Adrenal gland (tissue), 12 donors: ENCODE measurements around the gene KPNA6. TPM values are rescaled to one million over a fixed set of nuclear protein-coding genes. Genes with fewer than 3 reads are reported as not detected.

ENCODE experiments used
- DNase-seq, 7 donors: peaks; one replicate each; pipeline ENCODE4 v3.0.0-alpha.2; 2019 to 2020
- H3K27ac ChIP-seq, 5 donors: fragments of 200-600 bp; sonication (generic) in 4 of 5; 1 replicate in 3 of 5; 2 replicates in 2 of 5; pipeline versions ENCODE4 v1.5.1 to v1.8.0; 2016 to 2020; ENCODE audit warnings: mild to moderate bottlenecking in 1 of 5
- H3K27me3 ChIP-seq: fragments of 200-600 bp; 2 replicates; pipeline ENCODE4 v1.8.0; 2021
- H3K36me3 ChIP-seq, 2 donors: fragments of 200-600 bp; replicated peaks in 1 of 2; 1 replicate in 1 of 2; 2 replicates in 1 of 2; pipeline versions ENCODE4 v1.5.1 to v1.8.0; 2018 to 2022
- H3K4me1 ChIP-seq, 2 donors: fragments of 200-600 bp; replicated peaks in 1 of 2; 1 replicate in 1 of 2; 2 replicates in 1 of 2; pipeline versions ENCODE4 v1.5.1 to v1.8.0; 2018 to 2021
- H3K4me3 ChIP-seq, 4 donors: fragments of 200-600 bp; sonication (generic) in 3 of 4; one replicate each; pipeline ENCODE4 v1.5.1; 2016 to 2018
- H3K9me3 ChIP-seq, 3 donors: fragments of 200-600 bp; sonication (generic) in 1 of 3; replicated peaks in 1 of 3; 1 replicate in 2 of 3; 2 replicates in 1 of 3; pipeline versions ENCODE4 v1.5.1 to v1.8.0; 2016 to 2021
- POLR2A ChIP-seq, 2 donors: fragments of 450-650 bp; IDR thresholded peaks; one replicate each; pipeline ENCODE4 v1.6.1; 2017; ENCODE audit warnings: antibody characterized with exemption in 2 of 2, mild to moderate bottlenecking in 2 of 2, moderate library complexity in 1 of 2
- WGBS, 4 donors: extraction: QIAGEN DNeasy Blood & Tissue Kit in 2 of 4; methylation state at CpG; one replicate each; pipeline versions ENCODE4 v1.1.5 to v1.1.7; 2013 to 2017; 5-methylcytosine and 5-hydroxymethylcytosine counted together
- intact Hi-C, 2 donors: fragments of 100-400 bp; cut with DNase I; formaldehyde crosslinking; loops; one replicate each; pipeline versions ENCODE4 v1.14.1 to v1.15.0; 2022 to 2023
- polyA plus RNA-seq, 3 donors: library from polyadenylated mRNA; stranded (reverse); fragments of 200-250 nt in 2 of 3; fragments of 350-450 nt in 1 of 3; fragmentation: Illumina TruSeq in 1 of 3; extraction: RNeasy Lipid Tissue Mini Kit (QIAGEN cat#74804) in 1 of 3; gene quantifications; one replicate each; pipeline ENCODE4 v1.2.3, GENCODE V29; 2013 to 2014
- total RNA-seq, 9 donors: library from RNA; depleted of rRNA in 4 of 9; stranded (reverse); fragments of >200 nt in 4 of 9; fragments of 120-200 nt in 1 of 9; fragmentation: NEBNext Ultra II Directional in 1 of 9; extraction: Animal tissue kit (Norgen Biotek cat#: 25700) in 1 of 9; gene quantifications; one replicate each; pipeline versions ENCODE4 v1.1.0 to v1.2.4, GENCODE V29; 2013 to 2023
- TF ChIP-seq, protein P1 (sequence below), 6 experiments: fragments of 450-650 bp in 4 of 6; fragments of 200-600 bp in 2 of 6; sonication (generic) in 1 of 6; IDR thresholded peaks; 1 replicate in 5 of 6; 2 replicates in 1 of 6; pipeline versions ENCODE4 v1.5.1 to v1.8.0; 2016 to 2021; ENCODE audit warnings: antibody characterized with exemption in 6 of 6, mild to moderate bottlenecking in 2 of 6, moderate library complexity in 1 of 6
- donor health status: healthy with polysubstance abuse.
- donor health status: Bipolar disorder and iron deficiency.
- donor health status: DM: yes; HTN: yes; CAD: no.
- donor health status: DM: no; HTN: no; CAD: no.
- donor health status: DM: no; HTN: no; CAD: no.
- donor health status: DM: yes; HTN: yes; CAD: no.

KPNA6 gene
- total and polyA plus RNA-seq, 12 donors, result 9.3 to 86.6 (median 51.0) TPM

DNA sequence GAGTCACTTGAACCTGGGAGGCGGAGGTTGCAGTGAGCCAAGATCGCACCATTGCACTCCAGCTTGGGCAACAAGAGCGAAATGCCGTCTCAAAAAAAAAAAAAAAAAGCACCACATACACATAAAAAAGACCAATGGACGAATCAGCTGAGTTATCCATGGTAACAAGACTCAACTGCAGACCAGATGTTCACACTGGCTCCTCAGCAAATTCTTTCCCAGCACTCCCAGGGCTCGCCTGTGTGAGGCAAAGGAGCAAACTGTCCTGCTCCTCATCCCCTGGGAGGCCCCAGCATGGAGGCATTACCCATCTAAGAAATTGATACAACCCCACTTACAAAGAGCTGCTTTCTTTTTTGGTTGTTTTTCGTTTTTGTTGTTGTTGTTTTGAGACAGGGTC is 111.2 kb downstream of the KPNA6 start:
- H3K27ac ChIP-seq, result no peak overlapping the region
- intact Hi-C loops, result loop anchor here in 1 of 2 donors (10.0 kb wide), 1 partner anchor 96 kb away; no protein-coding TSS in a partner anchor
- DNase-seq, result no peak
- TF ChIP-seq, protein P1, sequence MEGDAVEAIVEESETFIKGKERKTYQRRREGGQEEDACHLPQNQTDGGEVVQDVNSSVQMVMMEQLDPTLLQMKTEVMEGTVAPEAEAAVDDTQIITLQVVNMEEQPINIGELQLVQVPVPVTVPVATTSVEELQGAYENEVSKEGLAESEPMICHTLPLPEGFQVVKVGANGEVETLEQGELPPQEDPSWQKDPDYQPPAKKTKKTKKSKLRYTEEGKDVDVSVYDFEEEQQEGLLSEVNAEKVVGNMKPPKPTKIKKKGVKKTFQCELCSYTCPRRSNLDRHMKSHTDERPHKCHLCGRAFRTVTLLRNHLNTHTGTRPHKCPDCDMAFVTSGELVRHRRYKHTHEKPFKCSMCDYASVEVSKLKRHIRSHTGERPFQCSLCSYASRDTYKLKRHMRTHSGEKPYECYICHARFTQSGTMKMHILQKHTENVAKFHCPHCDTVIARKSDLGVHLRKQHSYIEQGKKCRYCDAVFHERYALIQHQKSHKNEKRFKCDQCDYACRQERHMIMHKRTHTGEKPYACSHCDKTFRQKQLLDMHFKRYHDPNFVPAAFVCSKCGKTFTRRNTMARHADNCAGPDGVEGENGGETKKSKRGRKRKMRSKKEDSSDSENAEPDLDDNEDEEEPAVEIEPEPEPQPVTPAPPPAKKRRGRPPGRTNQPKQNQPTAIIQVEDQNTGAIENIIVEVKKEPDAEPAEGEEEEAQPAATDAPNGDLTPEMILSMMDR (IDR thresholded peaks at IDR 0.05), result no peak
- TF ChIP-seq POLR2A (IDR thresholded peaks at IDR 0.05), result no peak
- H3K36me3 ChIP-seq, result peaks cover 0 to 46% of the 10 kb centered on the region in 2 donors
- 86 to 94% (median 87%) methylated on average over 7 of the region's 7 CpGs for WGBS, 4 donors
- H3K4me3 ChIP-seq, result no peak overlapping the region
- H3K27me3 ChIP-seq, result no peaks in the 10 kb centered on the region
- peaks cover 20 to 36% of the 10 kb centered on the region in 2 donors for H3K4me1 ChIP-seq
- no peaks in the 10 kb centered on the region for H3K9me3 ChIP-seq

DNA sequence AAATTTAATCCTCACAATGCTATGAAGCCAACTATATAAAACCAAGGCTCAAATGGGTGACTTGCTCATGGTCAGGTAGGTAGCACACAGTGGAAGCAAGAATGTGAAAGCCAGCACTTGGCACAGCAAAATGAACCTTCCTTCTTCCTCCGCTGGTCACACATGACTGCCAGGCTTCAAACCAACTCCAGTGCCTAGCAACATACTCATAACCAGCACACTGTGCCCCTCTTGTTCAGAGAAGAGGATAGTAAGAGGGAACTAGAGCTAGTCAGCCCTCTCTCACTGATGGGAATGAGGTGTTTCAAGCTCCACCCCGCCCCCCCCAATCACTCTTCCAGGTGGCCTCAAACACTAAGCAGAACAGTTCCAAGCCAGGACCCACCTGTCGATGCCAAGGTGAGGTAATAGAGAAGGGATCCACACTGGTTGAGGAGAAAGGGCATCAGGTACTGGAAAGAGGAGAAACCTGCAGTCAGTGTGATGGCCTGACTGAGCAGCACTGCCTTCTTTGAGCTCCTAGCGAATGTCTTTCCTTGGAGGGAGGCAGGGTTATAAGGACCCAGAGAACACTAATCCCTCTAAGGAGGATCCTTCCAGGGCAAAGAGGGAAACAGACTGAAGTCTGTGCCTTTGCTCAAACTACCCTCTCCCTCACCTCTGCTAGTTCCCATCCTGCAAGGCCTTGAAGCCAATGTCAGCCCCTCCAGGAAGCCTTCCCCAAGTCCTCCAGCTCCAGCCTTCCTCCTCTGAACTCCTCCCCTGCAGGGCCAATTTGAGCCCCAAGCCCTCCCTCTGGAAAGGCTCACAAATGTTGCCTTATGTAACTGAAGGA is 113.1 kb downstream of the KPNA6 start:
- TF ChIP-seq, protein P1 (IDR thresholded peaks at IDR 0.05), result no peak
- TF ChIP-seq POLR2A (IDR thresholded peaks at IDR 0.05), result no peak
- H3K4me1 ChIP-seq, result peaks cover 21 to 30% of the 10 kb centered on the region in 2 donors
- H3K4me3 ChIP-seq, result peak overlapping the region in 2 of 4 donors; percentile 72 to 91
- H3K9me3 ChIP-seq, result no peaks in the 10 kb centered on the region
- intact Hi-C loops, result no loop called here
- DNase-seq, result no peak
- H3K36me3 ChIP-seq, result peaks cover 0 to 49% of the 10 kb centered on the region in 2 donors
- H3K27ac ChIP-seq, result peak overlapping the region in 2 of 5 donors; percentile 90 to 96
- H3K27me3 ChIP-seq, result no peaks in the 10 kb centered on the region
- 79 to 98% (median 86%) methylated on average over 4 of the region's 4 CpGs for WGBS, 4 donors

DNA sequence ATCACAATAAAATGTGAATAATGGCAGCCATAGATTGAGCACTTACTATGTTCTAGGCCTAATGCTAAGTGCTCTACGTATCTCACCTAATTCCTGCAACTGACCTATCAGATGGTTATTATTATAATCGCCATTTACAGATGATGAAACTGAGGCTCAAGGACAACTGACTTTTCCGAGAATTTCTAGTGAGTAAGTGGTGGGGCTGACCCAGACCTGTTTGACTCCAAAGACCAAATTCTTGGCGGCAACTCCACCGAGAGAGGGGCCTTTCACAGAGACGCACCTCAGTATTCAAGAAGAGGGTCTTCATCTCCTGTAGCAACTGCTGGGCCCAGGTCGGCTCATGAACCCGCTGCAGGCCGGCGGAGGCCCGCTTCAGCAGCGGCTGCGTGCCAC is 113.7 kb downstream of the KPNA6 start:
- DNase-seq, result no peak
- WGBS, 4 donors, result 2 to 14% (median 5%) methylated on average over 12 to 13 of the region's 13 CpGs
- TF ChIP-seq, protein P1 (IDR thresholded peaks at IDR 0.05), result no peak
- TF ChIP-seq POLR2A (IDR thresholded peaks at IDR 0.05), result no peak
- H3K27me3 ChIP-seq, result no peaks in the 10 kb centered on the region
- peak overlapping the region; percentile 82 to 96 (median 90) for H3K27ac ChIP-seq
- peak overlapping the region; percentile 72 to 91 (median 86) for H3K4me3 ChIP-seq
- peaks cover 0 to 49% of the 10 kb centered on the region in 2 donors for H3K36me3 ChIP-seq
- intact Hi-C loops, result no loop called here
- H3K4me1 ChIP-seq, result peaks cover 21 to 25% of the 10 kb centered on the region in 2 donors
- no peaks in the 10 kb centered on the region for H3K9me3 ChIP-seq

DNA sequence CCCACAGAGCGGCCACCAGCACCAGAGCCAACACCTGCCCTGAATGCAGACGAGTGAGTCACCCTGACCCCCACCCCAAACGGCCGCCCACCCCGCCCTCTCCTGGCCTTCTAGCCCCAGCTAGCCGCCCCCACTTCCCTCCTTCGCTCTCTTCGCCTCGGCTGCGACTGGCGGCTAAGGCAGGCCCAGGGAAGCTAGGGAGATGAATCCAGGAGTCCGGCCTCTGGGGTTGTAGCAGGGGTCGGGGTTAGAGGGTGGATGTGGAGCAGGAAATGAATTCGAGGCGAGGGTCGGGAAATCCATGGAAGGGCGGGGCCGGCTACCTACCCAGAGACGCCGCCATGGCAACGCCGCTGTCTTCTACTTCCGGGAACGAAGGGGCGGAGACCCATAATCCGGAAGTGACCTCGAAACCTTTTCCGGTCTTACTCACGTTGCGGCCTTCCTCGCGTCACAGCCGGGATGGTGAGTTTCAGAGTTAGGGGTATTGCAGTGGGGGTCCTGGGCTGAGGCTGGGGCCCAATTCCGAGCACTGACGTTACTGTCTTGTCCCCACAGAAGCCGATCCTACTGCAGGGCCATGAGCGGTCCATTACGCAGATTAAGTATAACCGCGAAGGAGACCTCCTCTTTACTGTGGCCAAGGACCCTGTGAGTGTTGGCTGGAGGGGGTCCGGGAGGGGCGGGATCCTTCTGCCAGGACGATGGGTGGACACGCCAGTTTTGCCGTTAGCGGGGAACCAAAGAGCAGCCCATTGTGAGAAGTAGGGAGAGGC is 114.3 kb downstream of the KPNA6 start, which contains the start of the genes EIF3I and TMEM234:
Gene EIF3I (plus strand): TSS at position 428 of the 776 bp plus-strand sequence. CDS start 35 bp downstream, at position 463.
Gene TMEM234 (minus strand): TSS at position 374 of the 776 bp plus-strand sequence. CDS start 31 bp downstream, at position 343.
- H3K4me1 ChIP-seq, result peaks cover 21 to 25% of the 10 kb centered on the region in 2 donors
- peak within 1 kb of the TSS; percentile 82 to 96 (median 90) for H3K27ac ChIP-seq
- WGBS, 4 donors, result 0 to 2% (median 0%) methylated on average over 33 to 46 of the region's 46 CpGs
- H3K9me3 ChIP-seq, result no peaks in the 10 kb centered on the region
- intact Hi-C loops, result no loop called here
- peak; percentile 42 to 74 for TF ChIP-seq POLR2A (IDR thresholded peaks at IDR 0.05)
- TF ChIP-seq, protein P1 (IDR thresholded peaks at IDR 0.05), result no peak
- no peaks in the 10 kb centered on the region for H3K27me3 ChIP-seq
- peak; percentile 92 to 97 (median 94) for DNase-seq
- peaks cover 0 to 49% of the 10 kb centered on the region in 2 donors for H3K36me3 ChIP-seq
- H3K4me3 ChIP-seq, result peak within 1 kb of the TSS; percentile 72 to 91 (median 86)
